ENCODE measurements around the gene DOCK9. TPM values are rescaled to one million over a fixed set of nuclear protein-coding genes. Genes with fewer than 3 reads are reported as not detected.

DOCK9 gene
- total and polyA plus RNA-seq, 2 donors (not counting 3 experiments of a cell fraction or from before 2014, with no cell fraction given): 147 to 323 TPM

DNA sequence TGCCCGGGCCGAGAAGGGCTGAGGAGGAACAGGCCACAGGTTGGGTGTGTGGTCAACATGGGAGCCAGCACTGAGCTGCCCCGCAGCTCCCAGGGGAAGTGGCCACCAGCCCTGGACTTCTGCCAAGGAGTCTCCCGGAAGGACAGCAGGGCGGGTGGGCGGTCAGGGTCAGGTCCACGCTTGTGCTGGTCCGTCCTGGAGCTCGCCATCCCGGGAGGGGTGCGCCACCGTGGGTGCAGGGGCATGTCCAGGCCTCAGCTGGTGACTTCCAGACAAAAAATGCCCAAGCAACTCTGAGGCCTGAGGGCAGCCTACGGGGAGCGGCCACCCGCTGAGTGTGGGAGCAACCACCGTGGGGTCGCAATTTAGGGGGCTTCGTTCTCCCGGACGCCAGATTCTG is 203.9 kb downstream of the DOCK9 start:
- Histone ChIP-seq H4K20me1 (replicated peaks; ENCODE audit: control insufficient read depth, extremely low read depth, insufficient read depth, low read length) (no peaks in the 10 kb centered on the region), H3K79me2 (ENCODE audit: control insufficient read depth, insufficient read depth, low read length) (no peaks in the 10 kb centered on the region), H3K9me1 (replicated peaks; ENCODE audit: control insufficient read depth, extremely low read depth, insufficient read depth, low read length) (no peaks in the 10 kb centered on the region), H3K4me3 (replicated peaks in 1 of 3; ENCODE audit: insufficient read depth in 1 of 3, low read depth in 1 of 3, low read length in 3 of 3) (no peak overlapping the region), H3K27ac (ENCODE audit: insufficient read depth, low read depth, low read length) (no peak overlapping the region), H3K9me3 (replicated peaks; ENCODE audit: control insufficient read depth, insufficient read depth, low read length) (no peaks in the 10 kb centered on the region), H2AFZ (ENCODE audit: low read depth, low read length) (no peak overlapping the region), H3K4me2 (ENCODE audit: insufficient read depth, low read length) (no peak overlapping the region), H3K27me3 (ENCODE audit: control insufficient read depth in 2 of 2, insufficient read depth in 2 of 2, low read length in 2 of 2) (peaks cover 8 to 12% of the 10 kb centered on the region in 2 experiments), H3K4me1 (ENCODE audit: control insufficient read depth, extremely low read depth, insufficient read depth, low read length) (peaks cover 3% of the 10 kb centered on the region), H3K36me3 (ENCODE audit: control insufficient read depth in 2 of 2, extremely low read depth in 1 of 2, insufficient read depth in 2 of 2, low read length in 2 of 2) (no peaks in the 10 kb centered on the region), H3K9ac (replicated peaks; ENCODE audit: extremely low read depth, insufficient read depth, low read length) (no peak overlapping the region)
- ChIA-PET CTCF (no interaction called here), POLR2A (no interaction called here)
- FAIRE-seq: no peak
- TF ChIP-seq GATA2 (IDR thresholded peaks at IDR 0.05; ENCODE audit: insufficient read depth, insufficient read length, low read depth, low read length) (no peak), POLR2AphosphoS5 (IDR thresholded peaks at IDR 0.05; ENCODE audit: insufficient read depth, low read depth, low read length) (no peak)
- BruUV-seq (replicated peaks): no TSS peak
- intact Hi-C loops (cut with micrococcal nuclease): no loop called here
- dilution Hi-C loops (cut with MboI; ENCODE audit: extremely low pct_ligation_motif_present, low sequenced_read_pairs): no loop called here
- DNase-seq (ENCODE audit: low read depth, low spot score): no peak

DNA sequence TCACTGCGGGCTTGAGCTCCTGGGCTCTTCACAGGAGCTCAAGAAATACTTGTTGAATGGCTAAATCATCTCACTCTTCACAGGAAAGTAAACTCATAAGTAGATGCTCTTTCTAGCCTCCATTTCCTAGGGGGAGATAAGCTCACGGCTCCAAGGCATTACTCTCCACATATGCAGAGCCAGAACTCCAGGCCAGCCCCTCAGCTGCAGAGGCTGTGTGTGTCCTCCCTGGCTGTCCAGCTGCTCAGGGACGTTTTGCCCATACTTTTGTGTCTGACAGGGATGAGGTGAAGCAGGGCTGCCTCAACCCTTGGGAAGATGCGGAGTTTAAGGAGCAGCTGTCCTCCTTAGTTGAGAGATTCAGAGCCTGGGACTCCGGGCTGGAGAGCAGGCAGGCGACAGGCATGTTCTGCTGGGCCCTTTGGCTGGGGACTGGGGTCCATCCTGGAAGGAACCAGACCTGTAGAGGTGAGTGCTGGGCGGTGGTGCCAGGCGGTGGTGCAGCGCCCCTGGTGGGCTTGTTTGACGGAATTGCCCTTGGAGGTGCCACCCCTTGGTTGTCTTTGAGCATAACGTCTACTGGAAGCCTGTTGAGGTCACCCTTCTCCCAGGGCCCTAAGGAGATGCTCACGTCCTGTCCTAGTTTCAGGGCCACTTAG is 204.9 kb downstream of the DOCK9 start:
- Histone ChIP-seq H2AFZ (ENCODE audit: low read depth, low read length) (no peak overlapping the region), H3K4me3 (replicated peaks in 1 of 3; ENCODE audit: insufficient read depth in 1 of 3, low read depth in 1 of 3, low read length in 3 of 3) (no peak overlapping the region), H3K36me3 (ENCODE audit: control insufficient read depth in 2 of 2, extremely low read depth in 1 of 2, insufficient read depth in 2 of 2, low read length in 2 of 2) (no peaks in the 10 kb centered on the region), H3K79me2 (ENCODE audit: control insufficient read depth, insufficient read depth, low read length) (no peaks in the 10 kb centered on the region), H3K9me1 (replicated peaks; ENCODE audit: control insufficient read depth, extremely low read depth, insufficient read depth, low read length) (no peaks in the 10 kb centered on the region), H3K27me3 (ENCODE audit: control insufficient read depth in 2 of 2, insufficient read depth in 2 of 2, low read length in 2 of 2) (peaks cover 13 to 14% of the 10 kb centered on the region in 2 experiments), H3K4me2 (ENCODE audit: insufficient read depth, low read length) (no peak overlapping the region), H4K20me1 (replicated peaks; ENCODE audit: control insufficient read depth, extremely low read depth, insufficient read depth, low read length) (no peaks in the 10 kb centered on the region), H3K27ac (ENCODE audit: insufficient read depth, low read depth, low read length) (no peak overlapping the region), H3K9me3 (replicated peaks; ENCODE audit: control insufficient read depth, insufficient read depth, low read length) (no peaks in the 10 kb centered on the region), H3K9ac (replicated peaks; ENCODE audit: extremely low read depth, insufficient read depth, low read length) (no peak overlapping the region), H3K4me1 (ENCODE audit: control insufficient read depth, extremely low read depth, insufficient read depth, low read length) (no peaks in the 10 kb centered on the region)
- DNase-seq (ENCODE audit: low read depth, low spot score) (no peak), FAIRE-seq (no peak)
- POLR2A ChIA-PET: no interaction called here
- BruUV-seq (replicated peaks): no TSS peak
- CTCF ChIA-PET: interaction anchor here (1.1 kb wide), 1 partner anchor 10 kb away, joined by 3 read pairs; no protein-coding TSS in a partner anchor
- dilution Hi-C loops (cut with MboI; ENCODE audit: extremely low pct_ligation_motif_present, low sequenced_read_pairs): no loop called here
- intact Hi-C loops (cut with micrococcal nuclease): no loop called here
- TF ChIP-seq FOS (IDR thresholded peaks at IDR 0.05; ENCODE audit: borderline replicate concordance, insufficient read depth, low read length) (no peak), GATA2 (IDR thresholded peaks at IDR 0.05; ENCODE audit: insufficient read depth, insufficient read length, low read depth, low read length) (no peak)
- TF ChIP-seq, protein P1, sequence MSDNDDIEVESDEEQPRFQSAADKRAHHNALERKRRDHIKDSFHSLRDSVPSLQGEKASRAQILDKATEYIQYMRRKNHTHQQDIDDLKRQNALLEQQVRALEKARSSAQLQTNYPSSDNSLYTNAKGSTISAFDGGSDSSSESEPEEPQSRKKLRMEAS (IDR thresholded peaks at IDR 0.05; ENCODE audit: insufficient read depth, insufficient read length): no peak

Data from endothelial cell of umbilical vein (primary cell).